Pulmonary artery endothelial cell (primary cell): ENCODE results near the gene IRF2BP2. TPM values are rescaled to one million over a fixed set of nuclear protein-coding genes. Genes with fewer than 3 reads are reported as not detected.
"Not testable (repeated sequence)": the region's sequence is repeated elsewhere in the genome, so short reads cannot be mapped to it uniquely, and the experiment has no call there.

Experiments used
- DNase-seq: peaks from one replicate; pipeline ENCODE4 v3.0.0-alpha.2; 2011; ENCODE audit warnings: low read depth, low spot score
- total RNA-seq: library from RNA; depleted of rRNA; stranded (reverse); fragments of >200 nt; gene quantifications from 2 replicates; pipeline ENCODE4 v1.2.3, GENCODE V29; 2014

IRF2BP2 gene
- total RNA-seq, 1 donor from 2014 or later = 62.4 TPM

DNA sequence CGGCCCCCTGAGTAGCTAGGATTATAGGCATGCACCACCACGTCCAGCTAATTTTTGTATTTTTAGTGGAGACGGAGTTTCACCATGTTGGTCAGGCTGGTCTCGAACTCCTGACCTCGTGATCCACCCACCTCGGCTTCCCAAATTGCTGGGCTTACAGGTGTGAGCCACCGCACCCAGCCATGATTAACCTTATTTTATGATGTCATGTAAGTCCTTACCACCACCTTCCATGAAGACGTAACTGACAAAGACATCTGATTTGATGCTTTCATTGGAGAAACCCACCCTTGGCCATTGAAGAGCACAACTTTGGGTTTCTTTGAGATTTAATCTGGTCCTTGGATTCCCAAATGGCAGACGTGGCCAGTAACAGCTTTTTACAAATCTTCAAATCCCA is 24.9 kb upstream of the IRF2BP2 start:
- DNase-seq = not testable (repeated sequence)

DNA sequence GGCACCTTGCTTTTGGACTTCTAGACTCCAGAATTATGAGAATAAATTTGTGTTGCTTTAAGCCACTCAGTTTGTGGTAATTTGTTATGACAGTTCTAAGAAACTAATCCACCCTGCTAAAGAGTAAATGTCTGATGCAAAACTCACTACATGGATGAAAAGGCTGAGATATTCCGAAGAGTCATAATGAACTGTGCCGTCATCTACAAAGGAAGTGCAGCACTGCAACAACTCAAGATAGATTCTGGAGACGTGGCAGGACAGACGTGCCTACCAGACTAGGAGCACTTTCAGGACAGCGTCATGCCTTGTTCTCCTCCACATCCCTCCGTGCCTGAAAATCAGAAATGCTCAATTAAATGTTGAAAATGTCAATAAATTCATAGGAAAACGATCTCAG is 24.4 kb upstream of the IRF2BP2 start:
- no peak for DNase-seq

DNA sequence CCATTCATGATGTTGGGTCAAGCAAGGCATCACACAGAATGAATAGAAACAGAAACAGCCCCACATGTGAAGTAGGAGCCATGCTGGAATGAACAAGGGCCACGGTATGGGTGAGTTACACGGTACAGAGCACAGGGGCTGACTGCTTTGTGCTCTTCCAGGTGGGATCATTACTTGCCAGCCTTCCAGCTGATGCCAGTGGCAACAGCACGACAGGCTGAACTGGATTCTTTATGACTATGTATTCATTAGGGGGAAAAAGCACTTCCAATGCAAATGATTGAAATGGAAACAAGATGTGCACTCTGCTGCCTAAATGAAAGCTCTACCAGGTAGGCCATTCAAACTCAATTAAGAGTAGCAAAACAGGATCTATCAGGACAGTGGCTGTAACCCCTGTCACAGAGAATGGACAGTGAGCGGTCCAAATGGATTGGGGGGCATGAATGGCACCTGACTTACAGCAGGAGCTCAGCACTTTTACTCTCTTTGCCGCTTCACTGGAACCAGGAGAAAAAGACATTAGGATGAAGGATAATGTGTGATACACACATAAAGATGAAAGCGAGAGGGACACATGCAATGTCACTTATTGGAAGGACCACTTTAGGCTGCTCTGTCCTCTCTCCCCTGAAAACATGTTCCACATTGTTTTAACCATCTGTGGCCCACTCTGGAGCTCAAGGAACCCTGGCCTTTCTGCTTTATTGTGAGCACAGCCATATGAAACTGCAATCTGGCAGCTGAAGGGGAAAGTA is 23.4 kb upstream of the IRF2BP2 start:
- DNase-seq = no peak

DNA sequence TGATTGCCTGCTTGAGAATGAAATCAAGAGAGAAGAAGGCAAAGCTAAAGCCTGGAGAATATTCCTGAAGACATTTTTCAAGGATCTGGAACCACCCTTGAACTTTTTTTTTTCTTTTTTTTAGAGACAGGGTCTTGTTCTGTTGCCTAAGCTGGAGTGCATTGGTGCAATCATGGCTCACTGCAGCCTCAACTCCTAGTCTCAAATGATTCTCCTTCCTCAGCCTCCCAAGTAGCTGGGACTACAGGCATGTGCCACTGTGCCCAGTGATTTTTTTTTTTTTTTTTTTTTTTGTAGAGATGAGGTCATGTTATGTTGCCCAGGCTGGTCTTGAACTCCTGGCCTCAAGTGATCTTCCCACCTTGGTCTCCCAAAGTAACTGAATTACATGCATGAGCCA is 22.2 kb upstream of the IRF2BP2 start:
- no peak for DNase-seq

DNA sequence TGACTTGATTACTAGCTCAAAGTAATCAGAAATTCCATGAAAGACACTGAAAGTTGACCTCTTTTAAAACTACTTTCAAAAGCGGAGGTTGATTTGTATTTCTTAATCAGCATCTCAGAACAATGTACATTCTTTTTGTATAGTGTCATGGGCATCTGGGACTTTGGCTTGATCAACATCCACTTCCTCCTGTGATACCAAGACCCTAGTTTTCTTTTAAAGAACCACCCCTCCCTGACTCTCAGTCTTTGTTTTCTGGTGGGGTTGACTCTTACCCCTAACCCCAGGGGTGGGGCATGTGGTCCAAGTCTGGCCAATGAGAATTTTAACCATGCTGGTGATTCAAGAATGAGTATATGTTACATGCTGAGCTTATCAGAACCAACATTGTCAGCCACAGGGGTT is 21.7 kb upstream of the IRF2BP2 start:
- peak; percentile 98 for DNase-seq

DNA sequence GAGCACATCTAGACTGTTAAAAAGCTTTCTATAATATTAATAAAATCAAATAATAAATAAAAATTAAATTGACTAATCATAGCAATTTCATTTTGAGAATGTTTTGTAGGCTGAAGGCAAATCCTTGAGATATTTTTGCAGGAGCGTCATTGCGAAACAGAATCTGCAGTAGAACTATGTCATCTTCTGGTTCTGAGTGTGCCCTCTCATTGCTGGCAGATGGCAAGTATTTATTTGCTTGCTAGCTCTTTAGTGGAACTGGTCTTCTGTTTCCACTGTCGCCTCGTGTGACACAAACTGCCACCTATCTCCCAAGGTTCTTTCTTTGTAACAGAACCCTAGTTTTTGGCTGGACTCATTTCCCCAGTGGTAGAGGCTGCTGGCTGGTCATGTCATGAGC is 19.0 kb upstream of the IRF2BP2 start:
- no peak for DNase-seq

DNA sequence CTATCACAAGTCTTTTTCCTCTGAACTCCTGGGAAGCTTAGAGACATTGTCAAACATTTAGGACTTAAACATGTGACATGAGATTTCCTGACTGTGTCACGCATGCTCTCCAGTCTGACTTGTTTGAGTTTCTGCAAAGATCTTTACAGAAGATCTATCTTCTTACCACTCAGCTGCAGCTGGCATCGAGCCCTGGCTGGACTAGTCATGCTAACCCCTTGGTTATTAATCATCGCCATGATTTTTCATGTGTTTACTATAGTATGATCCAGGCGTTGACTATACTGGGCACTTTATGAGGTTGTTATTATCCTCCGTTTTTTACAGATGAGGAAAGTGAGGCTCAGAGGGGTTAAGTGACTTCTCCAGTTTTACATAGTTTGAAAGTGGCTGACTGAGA is 18.1 kb upstream of the IRF2BP2 start:
- no peak for DNase-seq

DNA sequence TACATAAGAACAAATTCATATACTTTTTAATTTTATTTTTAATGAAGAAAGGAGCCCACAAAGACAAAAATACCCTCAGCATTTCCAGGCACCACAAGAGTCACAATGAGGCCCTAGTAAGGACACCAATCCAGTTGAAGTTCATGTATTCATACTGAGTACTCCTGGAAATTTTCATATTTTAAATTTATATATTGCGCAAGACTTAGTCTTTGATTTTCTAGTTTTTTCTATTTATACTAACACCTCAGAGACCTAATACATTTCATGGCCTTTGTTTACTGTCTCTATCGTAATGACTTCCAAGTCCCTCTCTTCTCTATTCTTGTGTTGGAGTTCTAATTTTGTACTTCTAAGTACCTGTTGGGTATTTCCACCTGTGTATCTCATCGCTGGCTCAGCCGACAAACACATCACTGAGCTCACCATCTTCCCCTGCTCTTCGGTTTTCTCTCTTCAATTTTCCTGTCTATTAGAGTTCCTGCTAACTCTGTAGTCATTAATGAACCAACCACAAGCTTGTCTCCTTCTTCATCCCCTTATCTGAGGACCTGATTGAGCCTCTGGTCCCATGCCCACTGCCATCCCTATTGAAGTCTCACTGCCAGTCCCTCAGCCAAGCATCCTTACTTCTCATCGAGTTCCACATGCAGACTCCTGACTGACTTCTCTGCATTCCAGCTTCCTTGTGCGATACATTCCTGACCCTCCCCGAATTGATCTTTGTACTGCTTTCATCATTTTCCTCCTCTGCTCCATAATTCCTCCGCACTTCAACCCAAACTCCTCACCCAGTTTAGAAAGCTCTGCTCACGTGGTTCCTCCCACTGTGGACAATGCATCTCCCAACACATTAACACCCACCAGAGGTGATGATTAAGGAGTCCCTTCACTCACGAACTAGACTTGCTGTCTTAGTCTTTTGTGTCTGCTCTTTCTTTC is 17.3 kb upstream of the IRF2BP2 start:
- no peak for DNase-seq

DNA sequence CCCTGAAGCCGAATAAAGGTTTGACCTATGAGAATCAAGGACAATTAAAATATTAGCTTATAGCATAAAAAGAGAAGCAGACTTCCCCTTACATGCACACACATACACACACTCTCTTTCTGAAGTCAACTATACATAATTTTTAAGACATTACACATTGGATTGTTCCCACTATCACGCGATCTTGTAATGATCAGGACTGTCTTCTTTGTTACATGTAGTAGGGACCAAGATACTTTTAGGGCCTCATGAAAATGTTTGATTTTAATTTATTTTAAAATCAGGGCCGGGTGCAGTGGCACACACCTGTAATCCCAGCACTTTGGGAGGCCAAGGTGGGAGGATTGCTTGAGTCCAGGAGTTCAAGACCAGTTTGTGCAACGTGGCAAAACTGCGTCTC is 16.4 kb upstream of the IRF2BP2 start:
- no peak for DNase-seq

DNA sequence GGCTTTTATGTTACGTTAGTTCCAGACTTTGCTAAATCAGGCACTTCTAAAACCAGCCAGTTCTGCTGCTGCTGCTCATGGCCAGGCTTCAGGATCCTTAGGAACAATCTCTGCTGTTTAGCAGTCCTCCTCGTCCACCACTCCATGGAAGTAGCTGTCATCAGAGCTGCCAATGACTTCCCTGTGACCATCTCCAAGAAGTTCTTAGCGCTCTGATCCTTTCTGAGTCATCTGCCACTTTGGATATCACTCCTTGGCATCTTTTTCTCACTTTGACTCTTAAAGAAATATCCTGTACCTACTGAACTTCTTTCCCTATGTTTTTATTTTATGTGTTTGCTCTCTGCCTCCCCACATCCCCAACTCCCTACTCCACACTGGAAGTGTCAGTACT is 14.7 kb upstream of the IRF2BP2 start:
- DNase-seq = no peak

DNA sequence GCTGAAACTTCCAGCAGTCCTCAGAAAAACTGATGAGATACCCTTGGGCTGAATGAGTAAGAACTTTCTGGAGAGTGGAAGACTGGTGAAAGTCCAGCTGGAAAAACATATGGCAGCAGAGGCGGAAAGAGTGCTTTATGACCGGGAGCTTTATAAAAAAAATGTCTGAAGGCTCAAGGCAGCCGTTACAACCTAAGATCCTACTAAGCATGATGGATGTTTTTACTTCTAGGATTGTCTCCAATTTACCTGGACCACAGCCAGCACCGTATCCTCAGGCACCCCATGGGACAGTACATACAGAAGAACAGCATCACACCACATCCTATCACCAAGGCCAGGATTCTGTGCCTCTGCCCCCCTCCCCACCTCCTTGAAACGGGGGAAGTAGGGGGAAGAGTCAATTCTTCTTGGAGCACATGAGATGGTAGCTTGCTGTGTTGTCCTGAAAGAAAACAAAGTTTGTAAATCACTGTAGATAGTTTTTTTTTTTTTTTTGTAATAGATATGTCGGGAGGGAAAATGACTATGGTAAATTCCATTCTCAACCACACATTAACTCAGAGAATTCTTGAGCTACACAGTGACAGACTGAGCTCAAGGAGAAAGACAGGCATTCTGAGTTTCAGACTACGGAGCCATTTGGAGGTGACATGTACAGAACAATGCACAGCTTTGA is 11.8 kb upstream of the IRF2BP2 start:
- no peak for DNase-seq

DNA sequence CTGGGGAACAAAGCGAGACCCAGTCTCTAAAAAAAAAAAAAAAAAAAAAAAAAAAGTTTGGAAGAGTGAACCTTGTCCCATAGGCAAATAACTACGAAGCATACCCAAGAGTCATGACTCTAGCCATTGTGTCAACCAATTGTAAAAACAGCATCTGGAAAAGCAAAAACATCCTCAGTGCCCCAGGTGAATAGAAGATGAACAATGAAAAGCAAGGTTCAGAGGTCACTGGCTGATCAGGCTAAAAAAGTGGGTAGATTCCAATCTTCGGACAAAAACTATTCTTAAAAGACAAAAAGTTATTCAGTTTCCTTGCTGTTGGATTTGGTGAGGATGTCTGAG is 11.1 kb upstream of the IRF2BP2 start:
- DNase-seq = no peak

DNA sequence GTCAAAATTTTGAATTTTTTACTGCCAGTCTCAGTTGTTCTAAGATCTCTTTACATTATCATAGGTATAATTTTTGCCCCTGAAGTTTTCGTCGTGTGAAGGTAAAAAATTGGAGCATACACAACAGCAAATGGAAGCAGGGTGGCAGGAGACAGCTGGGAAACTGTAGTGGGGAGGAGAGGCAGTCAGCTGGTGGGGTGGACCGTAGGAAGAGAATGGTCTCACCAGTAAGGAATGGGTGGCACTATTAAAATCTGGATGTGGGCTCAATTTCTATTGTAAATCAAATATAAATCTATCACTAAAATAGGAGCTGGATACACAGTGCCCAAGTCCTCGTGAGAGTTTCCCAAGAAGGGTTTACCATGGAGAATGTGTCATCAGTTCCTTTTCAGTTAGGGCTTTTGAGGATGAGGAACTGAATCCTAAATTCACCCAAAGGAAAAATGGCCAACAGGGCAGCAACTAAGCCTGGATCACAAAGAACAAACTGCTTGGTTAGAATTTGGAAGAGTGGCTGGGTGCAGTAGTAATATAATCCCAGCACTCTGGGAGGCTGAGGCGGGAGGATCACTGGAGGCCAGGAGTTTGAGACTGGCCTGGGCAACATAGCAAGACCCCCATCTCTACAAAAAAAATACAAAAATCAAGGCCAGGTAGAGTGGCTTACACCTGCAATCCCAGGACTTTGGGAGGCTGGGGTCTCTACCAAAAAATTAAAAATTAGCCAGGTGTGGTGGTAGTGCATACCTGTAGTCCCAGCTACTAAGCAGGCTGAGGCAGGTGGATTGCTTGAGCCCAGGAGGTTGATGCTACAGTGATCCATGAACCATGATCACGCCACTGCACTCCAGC is 10.5 kb upstream of the IRF2BP2 start:
- no peak for DNase-seq

DNA sequence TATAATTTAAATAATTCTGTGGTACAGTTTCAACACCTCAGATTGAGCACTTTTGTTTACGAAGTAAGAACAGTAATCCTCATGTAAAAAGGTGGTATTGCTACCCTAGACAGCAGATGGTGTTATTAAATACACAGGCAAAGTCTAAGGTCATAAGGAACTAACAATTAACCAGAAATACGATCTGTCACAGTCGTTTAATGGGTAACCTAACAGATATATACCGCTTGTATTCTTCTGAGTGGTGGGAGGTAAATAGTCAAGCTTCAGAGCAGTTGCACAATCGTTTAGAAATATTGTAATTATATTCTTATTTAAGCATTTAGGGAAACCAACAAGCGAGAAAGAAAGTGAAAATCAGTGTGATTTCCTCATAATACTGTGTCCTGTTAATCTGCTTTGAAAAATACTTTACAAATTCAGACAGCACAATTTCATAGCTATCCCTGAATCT is 9.8 kb upstream of the IRF2BP2 start:
- DNase-seq = no peak

DNA sequence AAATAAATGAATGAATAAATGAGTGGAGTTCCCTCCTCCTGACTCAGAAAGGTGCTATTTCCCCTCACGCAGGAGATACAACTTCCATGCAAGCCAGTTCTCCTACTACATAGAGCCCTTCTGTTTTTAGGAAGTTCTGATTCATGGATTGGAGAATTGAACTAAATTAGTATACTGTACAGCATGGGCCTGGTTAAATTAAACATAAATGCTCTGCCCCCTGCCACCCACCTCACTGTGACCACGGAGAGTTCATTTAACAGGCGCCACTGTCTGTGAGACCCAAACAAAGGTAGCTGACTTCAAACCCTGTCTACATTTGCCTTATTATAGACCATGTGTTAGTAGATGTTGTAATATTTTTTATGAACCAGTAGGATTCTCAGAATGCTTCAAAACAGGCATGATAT is 9.1 kb upstream of the IRF2BP2 start:
- no peak for DNase-seq

DNA sequence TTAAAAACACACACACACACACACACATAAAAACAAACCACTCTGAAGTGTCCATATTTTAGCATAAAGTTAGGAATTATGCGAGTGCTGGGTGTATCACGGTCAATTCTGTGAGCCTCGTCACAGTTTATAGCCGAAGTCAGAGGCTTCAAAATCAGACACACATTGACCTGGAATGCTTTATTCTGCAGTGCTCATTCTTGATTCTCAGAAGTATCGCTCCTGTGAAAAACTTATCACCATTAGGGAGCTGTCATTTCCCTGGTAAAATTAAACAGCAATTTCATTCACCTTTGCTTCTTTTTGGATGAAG is 8.7 kb upstream of the IRF2BP2 start:
- no peak for DNase-seq

DNA sequence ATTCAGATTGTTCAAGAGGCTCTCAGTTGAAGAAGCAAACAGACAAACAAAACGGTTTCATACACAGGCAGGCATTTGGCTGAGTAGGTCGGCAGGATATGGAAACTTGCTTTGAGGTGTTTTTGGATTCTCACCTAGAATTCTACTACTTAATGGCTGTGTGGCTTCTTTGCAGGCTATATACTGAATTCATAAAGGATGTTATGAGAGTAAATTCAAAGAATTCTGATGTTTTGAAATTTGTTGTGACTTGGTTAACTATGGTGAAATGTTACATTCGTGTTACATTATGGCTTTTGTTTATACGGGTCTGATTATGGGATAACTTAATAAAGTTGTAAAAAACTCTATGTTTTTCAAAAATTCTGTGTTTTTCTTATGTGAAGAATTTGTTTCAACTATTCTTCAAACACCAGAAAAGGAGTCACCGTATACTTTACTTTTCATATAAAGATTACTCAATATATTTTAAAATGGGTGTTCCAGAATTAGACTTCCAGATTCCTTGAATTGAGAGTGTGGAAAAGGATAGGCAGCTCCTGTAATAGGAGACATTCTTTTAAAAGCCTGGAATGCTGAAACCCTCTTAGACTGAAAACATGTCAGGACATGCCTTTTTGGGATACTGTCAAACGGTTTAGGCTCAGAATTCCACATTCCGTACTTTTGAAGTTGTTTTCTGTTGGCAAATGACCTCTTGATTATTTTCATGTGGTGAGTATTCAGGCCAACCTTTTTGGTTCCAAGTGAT is 8.2 kb upstream of the IRF2BP2 start:
- no peak for DNase-seq

DNA sequence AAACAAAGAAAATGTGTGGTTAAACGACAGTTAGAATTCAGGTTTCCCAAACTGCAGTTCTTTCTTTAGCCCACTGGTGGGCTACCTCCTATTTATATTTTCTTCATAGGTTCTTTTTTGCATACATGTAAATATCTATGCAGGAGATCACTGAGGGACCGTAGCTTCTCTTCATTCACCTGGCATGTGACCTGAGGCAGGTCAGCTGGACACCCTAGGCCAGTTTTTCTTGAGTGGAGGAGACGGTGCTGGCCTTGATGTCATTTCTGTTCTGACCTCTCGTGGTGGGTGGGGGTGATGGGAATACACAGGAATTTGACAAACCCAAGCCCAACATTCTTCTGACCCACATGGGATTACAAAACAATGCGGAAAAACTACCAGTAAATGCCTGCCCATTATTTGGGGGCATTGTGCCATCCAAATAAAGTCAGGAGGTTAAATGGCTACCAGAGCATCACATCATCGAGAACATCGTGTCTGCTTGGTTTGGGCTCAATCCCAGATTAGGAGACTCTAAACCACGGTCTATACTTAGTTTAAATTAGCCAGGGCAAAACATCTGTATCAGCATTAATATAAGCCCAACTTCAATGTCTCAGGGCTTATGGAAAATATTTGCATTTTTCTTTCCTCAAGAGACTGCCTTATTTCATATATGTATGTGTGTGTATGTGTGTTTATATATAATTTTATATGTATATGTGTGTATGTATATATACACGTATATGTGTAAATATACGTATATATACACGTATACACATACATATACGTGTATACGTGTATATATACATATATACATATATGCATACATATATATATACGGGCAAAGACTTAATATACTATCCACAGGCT is 7.4 kb upstream of the IRF2BP2 start:
- no peak for DNase-seq

DNA sequence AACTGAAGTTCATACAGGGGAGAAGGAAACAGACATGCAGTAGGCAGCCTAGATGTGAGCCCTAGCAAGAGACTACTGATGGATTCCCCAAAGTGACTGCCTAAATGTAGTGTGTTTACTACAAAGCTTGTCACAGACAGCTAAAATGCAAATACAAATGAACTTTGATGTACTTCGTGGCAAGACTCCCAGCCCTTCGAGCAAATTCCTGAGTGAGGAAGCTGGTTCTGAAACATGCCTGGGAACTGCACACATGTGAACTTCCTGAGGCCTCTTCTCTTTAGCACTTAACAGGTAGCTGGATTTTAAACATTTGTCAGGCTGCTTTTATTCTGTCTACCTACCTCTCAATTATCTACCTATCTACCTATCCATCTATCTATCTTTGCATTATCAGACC is 6.7 kb upstream of the IRF2BP2 start:
- DNase-seq = no peak

DNA sequence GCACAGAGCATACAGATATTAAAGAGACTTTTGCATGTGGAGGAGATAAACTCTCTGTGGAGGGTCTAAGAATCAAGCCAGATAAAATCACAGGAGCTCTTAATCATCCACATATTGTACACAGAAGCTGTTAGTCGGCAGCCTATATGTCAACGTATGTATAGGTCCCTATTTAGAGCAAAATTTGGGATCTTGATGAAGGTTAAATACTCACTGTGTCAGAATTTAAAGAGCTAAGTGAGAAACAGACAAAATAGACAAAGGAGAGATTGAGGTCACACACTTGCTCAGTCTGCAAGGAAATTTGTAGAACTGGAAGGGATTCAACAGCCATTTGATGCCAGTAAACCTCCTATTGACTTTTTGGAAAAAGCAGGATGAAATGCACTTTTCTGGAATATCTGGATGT is 4.1 kb upstream of the IRF2BP2 start:
- DNase-seq = no peak
